Ureter (tissue), 1 donor: ENCODE data around the gene NUP93. TPM values are rescaled to one million over a fixed set of nuclear protein-coding genes. Genes with fewer than 3 reads are reported as not detected.

Experiments
- DNase-seq: peaks from one replicate; pipeline ENCODE4 v3.0.0-alpha.2; 2020; ENCODE audit warnings: low spot score
- total RNA-seq: library from RNA; stranded (reverse); gene quantifications from one replicate; pipeline ENCODE4 v1.2.4, GENCODE V29; 2023
- donor health status: DM: yes; HTN: yes; CAD: no.

The NUP93 gene
- total RNA-seq, 1 donor from 2014 or later, result 69.1 TPM

- DNase-seq, result no peak
Measured at GRCh38 chr16:56742030-56742984, 12.4 kb downstream of the NUP93 start.

GRCh38 chr16:56743840-56744239 lies 13.9 kb downstream of the NUP93 start:
- DNase-seq, result no peak

- DNase-seq, result no peak
Measured at GRCh38 chr16:56744996-56745640, 15.2 kb downstream of the NUP93 start.

- no peak for DNase-seq
Measured at GRCh38 chr16:56747486-56748045, 17.6 kb downstream of the NUP93 start.

GRCh38 chr16:56748191-56748590 lies 18.3 kb downstream of the NUP93 start:
- DNase-seq, result no peak

- DNase-seq, result no peak
Measured at GRCh38 chr16:56748826-56749225, 18.9 kb downstream of the NUP93 start.

- no peak for DNase-seq
Measured at GRCh38 chr16:56749672-56750491, 20.0 kb downstream of the NUP93 start.

- no peak for DNase-seq
Measured at GRCh38 chr16:56753410-56753809, 23.5 kb downstream of the NUP93 start.

- no peak for DNase-seq
Measured at GRCh38 chr16:56755038-56755437, 25.1 kb downstream of the NUP93 start.

GRCh38 chr16:56758432-56758831 lies 28.5 kb downstream of the NUP93 start:
- no peak for DNase-seq

GRCh38 chr16:56758930-56759329 lies 29.0 kb downstream of the NUP93 start:
- no peak for DNase-seq

GRCh38 chr16:56763291-56763916 lies 33.5 kb downstream of the NUP93 start:
- no peak for DNase-seq

- no peak for DNase-seq
Measured at GRCh38 chr16:56764835-56765234, 34.9 kb downstream of the NUP93 start.

- no peak for DNase-seq
Measured at GRCh38 chr16:56765949-56766348, 36.0 kb downstream of the NUP93 start.

GRCh38 chr16:56767024-56767423 lies 37.1 kb downstream of the NUP93 start:
- no peak for DNase-seq

- no peak for DNase-seq
Measured at GRCh38 chr16:56769677-56770076, 39.7 kb downstream of the NUP93 start.

GRCh38 chr16:56771558-56772279 lies 41.8 kb downstream of the NUP93 start:
- no peak for DNase-seq

GRCh38 chr16:56773532-56773931 lies 43.6 kb downstream of the NUP93 start:
- no peak for DNase-seq

GRCh38 chr16:56774016-56774680 lies 44.2 kb downstream of the NUP93 start:
- DNase-seq, result no peak

- no peak for DNase-seq
Measured at GRCh38 chr16:56775162-56775561, 45.2 kb downstream of the NUP93 start.
